ENCODE measurements around the gene FGD5. TPM values are rescaled to one million over a fixed set of nuclear protein-coding genes. Genes with fewer than 3 reads are reported as not detected.
A peak's percentile ranks its signal among the peaks of the same experiment; 100 is the strongest.

FGD5 gene
- total and polyA plus RNA-seq, 3 donors from 2014 or later: 14.4 to 17.8 (median 15.6) TPM

DNA sequence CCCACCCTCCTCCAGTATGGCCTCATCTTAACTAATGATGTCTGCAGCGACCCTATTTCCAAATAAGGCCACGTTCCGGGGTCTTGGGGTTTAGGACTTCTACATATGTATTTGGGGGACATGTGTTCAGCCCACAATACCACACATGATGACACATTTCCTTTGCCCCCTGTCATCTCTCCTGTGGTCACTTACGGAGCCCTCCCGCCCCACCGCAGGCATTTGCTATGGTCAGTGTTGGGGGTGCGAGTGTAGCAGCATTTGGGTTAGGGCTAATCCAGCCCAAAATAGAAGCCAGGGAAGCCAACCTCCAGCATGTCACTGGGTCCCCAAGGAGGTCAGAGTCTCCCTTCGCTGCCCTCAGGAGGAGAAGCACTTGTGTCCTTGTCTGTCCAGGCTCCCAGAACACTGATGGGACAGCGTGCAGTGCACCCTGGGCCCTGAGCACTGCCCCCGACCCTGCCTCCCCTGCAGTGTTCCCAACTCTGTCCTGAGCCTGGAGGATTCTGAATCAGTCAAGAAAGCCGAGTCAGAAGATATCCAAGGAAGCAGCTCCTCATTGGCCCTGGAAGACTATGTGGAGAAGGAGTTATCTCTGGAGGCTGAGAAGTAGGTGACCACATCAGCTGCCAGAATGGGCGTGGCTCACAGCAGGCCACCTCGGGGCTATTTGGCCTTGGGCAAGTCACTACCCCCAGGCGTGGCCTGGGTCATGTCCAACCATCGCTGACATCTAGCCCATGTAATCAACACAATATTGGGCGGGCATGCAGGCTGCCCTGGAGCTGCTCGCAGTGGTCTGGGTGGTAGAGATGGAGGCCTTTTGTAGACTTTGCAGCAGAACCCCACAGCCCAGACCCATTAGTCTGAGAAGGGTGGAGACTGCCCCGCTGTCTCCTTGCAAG lies 46.9 kb upstream of the FGD5 start:
- intact Hi-C loops (cut with DNase I; ENCODE audit: low total_unique reads): no loop called here
- DNase-seq: peak; percentile 14
- Histone ChIP-seq H3K36me3 (ENCODE audit: low read depth, missing control alignments) (no peaks in the 10 kb centered on the region), H3K4me1 (no peaks in the 10 kb centered on the region), H3K27me3 (no peaks in the 10 kb centered on the region), H3K4me3 (no peak overlapping the region), H3K9me3 (no peaks in the 10 kb centered on the region), H3K27ac (no peak overlapping the region)
- no peak for TF ChIP-seq POLR2A (IDR thresholded peaks at IDR 0.05)
- TF ChIP-seq, protein P1, sequence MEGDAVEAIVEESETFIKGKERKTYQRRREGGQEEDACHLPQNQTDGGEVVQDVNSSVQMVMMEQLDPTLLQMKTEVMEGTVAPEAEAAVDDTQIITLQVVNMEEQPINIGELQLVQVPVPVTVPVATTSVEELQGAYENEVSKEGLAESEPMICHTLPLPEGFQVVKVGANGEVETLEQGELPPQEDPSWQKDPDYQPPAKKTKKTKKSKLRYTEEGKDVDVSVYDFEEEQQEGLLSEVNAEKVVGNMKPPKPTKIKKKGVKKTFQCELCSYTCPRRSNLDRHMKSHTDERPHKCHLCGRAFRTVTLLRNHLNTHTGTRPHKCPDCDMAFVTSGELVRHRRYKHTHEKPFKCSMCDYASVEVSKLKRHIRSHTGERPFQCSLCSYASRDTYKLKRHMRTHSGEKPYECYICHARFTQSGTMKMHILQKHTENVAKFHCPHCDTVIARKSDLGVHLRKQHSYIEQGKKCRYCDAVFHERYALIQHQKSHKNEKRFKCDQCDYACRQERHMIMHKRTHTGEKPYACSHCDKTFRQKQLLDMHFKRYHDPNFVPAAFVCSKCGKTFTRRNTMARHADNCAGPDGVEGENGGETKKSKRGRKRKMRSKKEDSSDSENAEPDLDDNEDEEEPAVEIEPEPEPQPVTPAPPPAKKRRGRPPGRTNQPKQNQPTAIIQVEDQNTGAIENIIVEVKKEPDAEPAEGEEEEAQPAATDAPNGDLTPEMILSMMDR (IDR thresholded peaks at IDR 0.05): no peak
- 84 to 85% methylated on average over 13 to 18 of the region's 18 CpGs for WGBS, 2 donors

- Histone ChIP-seq H3K36me3 (ENCODE audit: low read depth, missing control alignments) (no peaks in the 10 kb centered on the region), H3K27ac (no peak overlapping the region), H3K27me3 (no peaks in the 10 kb centered on the region), H3K4me1 (no peaks in the 10 kb centered on the region), H3K9me3 (no peaks in the 10 kb centered on the region), H3K4me3 (no peak overlapping the region)
- 87 to 93% methylated on average over 15 to 16 of the region's 16 CpGs for WGBS, 2 donors
- DNase-seq: peak; percentile 2
- TF ChIP-seq, protein P1 (IDR thresholded peaks at IDR 0.05): no peak
- no peak for TF ChIP-seq POLR2A (IDR thresholded peaks at IDR 0.05)
- intact Hi-C loops (cut with DNase I; ENCODE audit: low total_unique reads): no loop called here
Measured at GRCh38 chr3:14772533-14773138, 46.1 kb upstream of the FGD5 start.

DNA sequence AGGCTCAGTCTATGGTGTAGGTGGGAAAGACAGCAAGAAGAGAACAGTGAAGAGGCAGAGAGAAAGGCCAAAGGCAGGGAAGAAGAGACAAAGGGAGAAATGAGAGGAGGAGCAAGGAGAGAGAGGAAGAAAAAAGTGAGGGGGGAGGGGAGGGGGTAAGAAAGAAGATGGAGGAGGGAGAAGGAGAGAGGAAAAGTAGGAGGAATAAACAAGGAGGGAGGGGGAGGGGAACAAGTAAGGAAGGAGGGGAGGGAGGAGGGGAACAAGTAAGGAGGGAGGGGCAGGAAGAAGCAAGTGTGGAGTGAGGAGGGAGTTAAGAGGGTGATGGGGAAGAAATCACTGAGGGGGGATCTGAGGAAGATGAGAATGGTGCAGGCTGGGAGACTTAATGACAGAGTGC lies 45.5 kb upstream of the FGD5 start:
- no peak for TF ChIP-seq POLR2A (IDR thresholded peaks at IDR 0.05)
- TF ChIP-seq, protein P1 (IDR thresholded peaks at IDR 0.05): no peak

GRCh38 chr3:14773691-14774128 lies 45.1 kb upstream of the FGD5 start:
- H3K27me3 ChIP-seq: no peaks in the 10 kb centered on the region
- peak; percentile 6 for DNase-seq
- H3K36me3 ChIP-seq (ENCODE audit: low read depth, missing control alignments): no peaks in the 10 kb centered on the region
- no peak for TF ChIP-seq POLR2A (IDR thresholded peaks at IDR 0.05)
- TF ChIP-seq, protein P1 (IDR thresholded peaks at IDR 0.05): no peak
- H3K4me1 ChIP-seq: no peaks in the 10 kb centered on the region
- H3K27ac ChIP-seq: no peak overlapping the region
- intact Hi-C loops (cut with DNase I; ENCODE audit: low total_unique reads): no loop called here
- H3K9me3 ChIP-seq: no peaks in the 10 kb centered on the region
- 75 to 95% methylated on average over 5 to 6 of the region's 6 CpGs for WGBS, 2 donors
- H3K4me3 ChIP-seq: no peak overlapping the region

More for the DNA sequence above, 45.5 kb upstream of the FGD5 start:
- H3K36me3 ChIP-seq (ENCODE audit: low read depth, missing control alignments): no peaks in the 10 kb centered on the region
- no peak overlapping the region for H3K4me3 ChIP-seq
- DNase-seq: no peak
- no peaks in the 10 kb centered on the region for H3K27me3 ChIP-seq
- no peaks in the 10 kb centered on the region for H3K9me3 ChIP-seq
- H3K4me1 ChIP-seq: no peaks in the 10 kb centered on the region
- intact Hi-C loops (cut with DNase I; ENCODE audit: low total_unique reads): no loop called here
- H3K27ac ChIP-seq: no peak overlapping the region
